HUDEP-2 (cell line): Measurements from ENCODE around the gene FAM241A.
"Not testable (repeated sequence)": the region's sequence is repeated elsewhere in the genome, so short reads cannot be mapped to it uniquely, and the experiment has no call there.

Experiments
- DNase-seq, 76 experiments: peaks; one replicate each; lab custom pipeline; 2025; ENCODE audit not compliant: unreplicated experiment in 76 of 76; lab: John Stamatoyannopoulos, UW

Gene FAM241A

DNA sequence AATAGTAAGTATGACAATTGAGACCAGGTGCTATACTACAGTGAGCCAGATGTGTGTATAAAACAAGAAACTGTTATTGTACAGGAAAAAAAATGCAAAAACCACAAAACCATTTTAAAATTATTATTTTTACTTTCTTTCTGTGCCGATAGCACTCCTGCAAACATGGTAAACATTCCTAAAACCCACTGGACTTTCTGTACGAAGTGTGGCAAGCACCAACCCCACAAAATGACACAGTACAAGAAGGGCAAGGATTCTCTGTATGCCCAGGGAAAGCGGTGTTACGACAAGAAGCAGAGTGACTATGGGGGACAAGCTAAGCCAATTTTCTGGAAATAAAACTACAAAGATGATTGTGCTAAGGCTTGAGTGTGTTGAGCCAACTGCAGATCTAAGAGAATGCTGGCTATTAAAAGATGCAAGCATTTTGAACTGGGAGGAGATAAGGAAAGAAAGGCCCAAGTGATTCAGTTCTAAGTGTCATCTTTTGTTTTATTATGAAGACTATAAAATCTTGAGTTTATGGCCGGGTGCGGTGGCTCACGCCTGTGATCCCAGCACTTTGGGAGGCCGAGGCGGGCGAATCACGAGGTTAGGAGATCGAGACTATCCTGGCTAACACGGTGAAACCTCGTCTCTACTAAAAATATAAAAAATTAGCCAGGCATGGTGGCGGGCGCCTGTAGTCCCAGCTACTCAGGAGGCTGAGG, 26.0 kb downstream of the FAM241A start:
- not testable (repeated sequence) for DNase-seq

DNA sequence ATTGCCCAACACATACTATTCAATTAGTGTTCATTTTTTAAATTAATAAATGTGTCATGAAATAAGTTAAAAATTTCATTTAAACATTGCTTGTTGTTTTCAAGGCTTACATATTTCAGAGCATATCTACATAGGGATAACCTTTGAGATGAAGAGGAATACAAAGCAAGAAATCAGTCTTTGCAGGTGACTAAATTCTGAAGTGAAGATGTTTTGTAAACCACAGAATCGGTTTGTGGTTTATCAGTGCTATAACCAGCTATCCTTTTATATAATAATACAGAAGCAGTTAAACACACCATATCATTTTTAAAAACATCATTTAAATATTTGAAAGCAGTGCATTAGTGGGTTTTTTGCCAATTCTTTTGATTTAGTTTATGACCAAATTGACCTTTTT, 26.9 kb downstream of the FAM241A start:
- no peak for DNase-seq

DNA sequence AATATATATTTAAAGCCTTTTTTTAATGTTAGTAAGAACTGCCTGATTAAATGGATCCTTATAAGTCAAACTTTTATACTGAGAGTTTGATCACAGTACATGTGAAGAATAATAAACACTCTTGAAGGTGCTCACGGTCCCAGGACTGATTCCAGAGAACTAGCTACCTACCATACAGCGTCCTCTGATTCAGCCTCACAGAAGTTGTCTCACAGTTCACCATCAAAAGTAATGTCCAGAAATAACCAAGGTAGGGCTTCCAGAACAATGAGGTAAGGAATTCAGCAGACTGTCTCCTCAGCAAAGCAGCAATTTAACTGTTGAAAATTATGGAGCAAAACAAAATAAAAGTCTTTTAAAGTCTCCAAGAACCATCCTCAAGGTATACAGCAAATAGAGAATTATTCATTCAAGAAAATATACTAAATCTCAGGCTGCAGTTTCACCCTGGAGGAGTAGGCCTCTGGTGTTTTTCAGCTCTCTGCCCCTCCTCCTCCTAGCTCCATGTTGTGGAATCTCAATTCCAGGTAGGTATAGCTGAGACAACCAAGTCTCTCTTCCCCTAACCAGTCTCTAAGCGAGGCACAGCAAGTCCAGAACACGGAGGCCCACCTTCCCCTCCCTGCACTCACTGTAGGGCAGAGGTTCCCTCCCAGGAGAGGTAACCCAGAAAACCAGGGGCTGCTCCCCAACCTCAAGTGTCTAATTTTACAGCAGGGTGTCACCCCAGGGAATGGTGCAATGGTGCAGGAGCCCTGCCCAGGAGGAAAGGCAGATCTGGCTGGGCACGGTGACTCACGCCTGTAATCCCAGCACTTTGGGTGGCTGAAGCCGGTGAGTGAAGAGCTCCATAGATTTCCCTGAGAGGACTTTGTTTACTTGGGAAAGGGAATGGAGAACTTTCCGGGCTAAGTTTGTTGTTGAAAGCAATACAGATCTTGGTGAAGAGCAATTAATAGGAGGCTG, 28.6 kb downstream of the FAM241A start:
- DNase-seq: no peak

DNA sequence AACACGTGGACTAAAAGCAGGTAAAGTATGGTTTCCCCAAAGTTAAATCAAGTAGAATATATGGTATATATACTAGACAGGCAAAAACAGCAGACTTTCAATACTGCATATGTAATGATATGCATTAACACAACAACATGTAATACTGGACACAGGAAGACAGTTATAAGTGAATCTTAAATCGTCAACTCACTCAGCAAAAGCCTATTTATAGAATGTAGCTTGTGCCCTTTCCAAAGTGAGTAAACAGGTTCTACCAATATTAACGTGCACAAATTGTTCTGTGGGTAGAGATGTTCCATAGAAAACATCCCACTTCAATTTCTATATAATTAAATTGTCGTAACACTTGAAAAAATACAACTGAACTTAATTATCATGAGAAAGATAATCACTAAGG, 30.6 kb downstream of the FAM241A start:
- DNase-seq: no peak

DNA sequence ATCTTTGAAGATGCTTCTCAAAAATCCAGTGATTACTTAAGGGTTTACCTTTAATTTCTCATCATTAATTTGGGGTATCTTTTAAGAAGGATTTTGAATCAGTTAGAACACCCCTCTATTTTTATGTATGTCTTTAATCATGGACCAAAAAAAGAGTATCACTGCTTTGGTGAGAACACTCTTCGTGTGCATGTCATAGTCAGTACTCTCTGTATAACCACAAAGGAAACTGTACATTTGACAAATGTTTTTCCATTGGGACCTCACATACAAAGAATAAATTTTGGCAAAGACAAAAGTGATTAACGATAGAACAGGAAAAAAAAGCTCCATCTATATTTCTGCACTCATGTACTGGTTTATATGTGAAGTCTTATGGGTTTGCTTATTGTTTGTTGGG, 31.3 kb downstream of the FAM241A start:
- DNase-seq: no peak

DNA sequence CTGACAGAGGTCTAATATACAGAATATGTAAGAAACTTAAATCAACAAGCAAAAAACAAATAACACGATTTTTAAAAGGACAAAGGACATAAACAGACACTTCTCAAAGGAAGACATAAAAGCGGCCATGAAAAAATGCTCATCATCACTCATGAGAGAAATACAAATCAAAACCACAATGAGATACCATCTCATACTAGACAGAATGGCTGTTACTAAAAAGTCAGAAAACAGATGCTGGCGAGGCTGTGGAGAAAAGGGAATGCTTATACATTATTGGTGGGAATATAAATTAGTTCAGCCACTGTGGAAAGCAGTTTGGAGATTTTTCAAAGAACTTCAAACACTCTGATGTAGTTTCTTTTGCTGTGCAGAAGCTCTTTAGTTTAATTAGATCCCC, 33.5 kb downstream of the FAM241A start:
- not testable (repeated sequence) for DNase-seq

DNA sequence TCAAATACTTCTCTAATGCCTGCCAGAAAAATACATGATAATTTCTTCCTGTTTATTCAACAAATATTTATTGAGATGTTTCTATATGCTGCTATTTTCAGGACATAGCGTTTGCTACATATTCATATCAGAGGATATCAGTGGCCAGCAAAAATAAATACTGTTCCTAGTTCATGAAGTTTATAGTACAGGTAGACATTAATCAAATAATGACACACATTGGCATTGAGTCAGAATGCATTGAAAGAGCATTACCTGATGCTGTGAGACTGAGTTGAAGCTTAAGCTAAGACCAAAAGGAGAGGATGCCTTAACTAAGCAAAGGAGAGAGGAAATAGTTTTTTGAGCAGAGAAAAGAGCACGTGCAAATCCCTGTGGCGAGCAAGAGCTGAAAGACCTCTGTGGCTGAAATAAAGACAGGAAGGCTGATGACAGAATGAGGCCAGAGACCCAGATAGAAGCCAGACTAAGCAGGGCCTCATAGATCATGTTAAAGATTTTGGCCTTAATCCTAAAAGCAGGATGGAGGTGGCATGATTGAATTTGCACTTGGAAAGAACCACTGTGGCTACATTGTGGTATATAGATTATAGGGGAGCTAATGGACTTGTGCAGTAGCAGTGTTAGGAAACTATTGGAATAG, 36.2 kb downstream of the FAM241A start:
- DNase-seq: no peak

DNA sequence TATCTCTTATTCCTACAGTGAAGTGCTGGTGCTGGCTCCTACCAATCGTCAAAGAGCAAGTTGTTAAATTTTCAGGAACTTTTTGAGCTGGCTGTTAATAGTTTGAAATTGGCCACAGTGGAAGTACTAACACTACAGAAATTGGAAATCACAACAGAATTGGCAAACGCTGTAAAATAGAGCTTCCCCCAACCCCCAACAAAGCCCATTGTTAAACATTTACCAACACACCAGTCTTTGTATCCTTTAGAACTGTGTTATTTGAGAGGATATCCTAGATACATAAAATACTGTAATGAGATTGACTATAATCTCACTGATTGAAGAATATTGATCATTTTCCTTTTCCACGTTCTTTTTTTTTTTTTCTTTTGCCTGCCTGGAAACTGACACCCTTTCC, 37.4 kb downstream of the FAM241A start:
- DNase-seq: no peak

DNA sequence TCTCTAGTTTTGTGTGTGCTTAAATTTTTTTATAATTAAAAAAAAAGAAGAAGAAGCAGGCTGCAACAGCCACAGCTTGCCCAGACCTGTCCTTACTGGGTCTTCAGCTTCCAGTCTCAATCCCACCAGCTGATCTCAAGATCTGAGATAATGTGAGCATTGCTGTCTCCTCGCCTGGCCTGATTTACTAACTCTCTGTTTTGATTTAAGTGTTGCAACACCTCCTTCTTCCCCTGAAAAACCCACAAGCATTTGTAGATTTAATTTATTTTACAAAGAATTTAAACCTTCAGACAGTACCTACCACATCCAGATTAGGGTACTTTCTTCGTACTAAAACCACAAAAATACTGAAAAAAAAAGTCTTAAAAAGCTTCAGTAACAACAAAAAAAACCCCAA, 38.0 kb downstream of the FAM241A start:
- no peak for DNase-seq

DNA sequence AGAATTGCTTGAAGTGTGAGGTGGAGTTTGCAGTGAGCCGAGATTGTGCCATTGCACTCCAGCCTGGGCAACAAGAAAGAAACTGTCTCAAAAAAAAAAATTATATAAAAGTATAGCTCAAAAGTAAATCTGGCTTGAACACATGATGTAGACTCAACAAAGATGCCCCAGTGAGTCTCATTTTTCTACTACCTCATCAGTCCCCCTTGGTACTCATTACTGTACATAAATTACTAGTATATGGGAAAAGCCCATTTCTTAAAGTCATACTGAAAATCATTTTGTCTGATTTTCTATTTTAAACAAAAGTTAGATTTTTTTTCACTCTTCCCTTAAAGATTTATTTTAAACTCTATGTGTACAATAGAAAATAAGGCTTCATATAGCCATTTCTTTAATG, 39.2 kb downstream of the FAM241A start:
- no peak for DNase-seq

DNA sequence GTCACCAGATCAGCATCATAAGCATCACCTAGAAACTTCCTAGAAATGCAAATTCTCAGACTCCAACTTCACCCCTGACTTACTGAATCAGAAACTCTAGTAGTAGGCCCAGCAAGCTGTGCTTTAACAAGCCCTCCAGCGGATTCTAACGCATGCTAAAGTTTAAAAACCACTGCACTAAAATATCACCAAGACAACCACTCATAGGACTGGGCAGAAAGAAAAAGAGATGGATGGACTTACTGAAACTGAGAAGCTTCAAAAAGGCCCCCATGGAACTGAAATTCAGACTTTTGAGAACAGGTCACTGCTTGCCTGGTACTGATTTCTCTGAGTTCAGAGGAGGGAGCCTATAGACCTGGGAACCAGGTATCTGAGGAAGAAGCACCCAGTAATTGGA, 40.1 kb downstream of the FAM241A start:
- DNase-seq: no peak

DNA sequence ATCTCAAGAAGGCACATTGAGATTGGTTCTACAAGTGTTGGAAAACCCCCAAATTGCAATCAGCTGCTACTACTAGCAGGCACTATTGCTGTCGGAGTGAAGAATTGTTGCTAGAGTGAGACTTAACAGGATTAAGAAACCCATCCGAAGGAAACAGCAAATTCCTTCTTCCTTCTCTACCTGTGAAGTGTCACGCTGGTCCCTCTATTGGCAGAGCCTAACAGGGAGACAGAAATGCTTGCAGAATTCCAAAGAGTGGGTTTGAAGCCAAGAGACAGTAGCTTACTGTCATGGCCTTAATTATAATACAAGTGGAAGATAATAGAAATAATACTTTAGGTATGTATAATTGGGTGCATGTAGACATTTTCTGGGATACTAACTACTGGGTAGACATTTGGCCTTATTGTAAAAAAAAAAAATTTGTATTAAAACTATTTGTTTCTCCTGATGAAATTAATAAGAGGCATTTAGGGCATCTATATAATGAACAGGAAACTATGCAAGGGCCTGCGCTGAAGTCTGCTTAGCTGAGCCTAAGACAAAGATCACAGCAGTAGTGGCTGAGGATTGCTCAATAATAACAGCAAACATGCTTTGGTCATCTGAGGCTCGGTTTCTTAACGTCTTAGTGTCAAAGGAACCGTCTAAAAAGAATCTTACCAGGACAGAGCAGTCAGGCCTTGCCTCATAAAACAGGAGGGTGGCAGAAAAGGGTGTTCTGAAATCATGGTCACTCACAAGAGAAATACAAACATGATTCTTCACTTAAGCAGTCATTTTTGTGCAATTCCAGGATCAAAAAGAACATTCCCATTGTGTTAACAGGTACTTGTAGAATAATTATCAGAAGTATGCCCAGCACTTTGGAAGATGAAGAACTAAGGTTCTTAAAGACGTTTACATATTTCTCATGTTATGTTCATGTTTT, 40.8 kb downstream of the FAM241A start:
- DNase-seq: no peak

DNA sequence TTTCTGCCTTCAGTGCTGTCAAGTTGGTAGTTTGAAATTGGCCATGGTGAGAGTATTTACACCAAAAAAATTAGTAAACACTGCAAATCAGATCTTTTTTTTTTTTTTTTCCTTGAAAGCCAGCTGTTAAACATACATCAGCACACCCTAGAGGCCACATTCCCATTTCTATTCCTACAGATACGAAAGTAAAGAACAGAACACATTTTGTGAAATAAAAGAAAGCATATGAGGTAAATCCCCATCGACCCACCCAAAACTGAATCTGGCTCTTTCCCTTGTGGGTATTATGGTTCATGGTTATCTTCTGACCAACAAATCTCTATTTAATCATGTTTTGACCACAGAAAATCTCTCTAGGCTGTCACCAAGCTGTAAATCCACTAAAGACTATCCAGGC, 44.5 kb downstream of the FAM241A start:
- DNase-seq: no peak

DNA sequence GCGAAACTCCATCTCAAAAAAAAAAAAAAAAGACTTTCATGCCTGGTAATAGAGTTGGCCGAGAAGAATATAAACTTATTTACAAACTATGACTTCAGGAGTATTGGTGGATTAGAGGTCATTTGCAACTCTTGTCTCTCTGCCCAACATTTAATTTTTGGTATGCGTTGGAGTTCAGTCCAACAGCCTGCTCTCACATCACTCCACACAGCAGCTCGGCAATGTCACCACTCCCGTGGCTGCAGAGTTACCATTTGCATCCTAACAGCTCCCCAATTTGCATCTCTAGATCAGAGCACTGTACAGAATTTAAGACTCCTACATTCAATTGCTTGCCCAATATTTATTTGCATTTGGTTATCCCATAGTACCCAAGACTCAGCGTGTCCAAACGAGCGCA, 45.4 kb downstream of the FAM241A start:
- no peak for DNase-seq

DNA sequence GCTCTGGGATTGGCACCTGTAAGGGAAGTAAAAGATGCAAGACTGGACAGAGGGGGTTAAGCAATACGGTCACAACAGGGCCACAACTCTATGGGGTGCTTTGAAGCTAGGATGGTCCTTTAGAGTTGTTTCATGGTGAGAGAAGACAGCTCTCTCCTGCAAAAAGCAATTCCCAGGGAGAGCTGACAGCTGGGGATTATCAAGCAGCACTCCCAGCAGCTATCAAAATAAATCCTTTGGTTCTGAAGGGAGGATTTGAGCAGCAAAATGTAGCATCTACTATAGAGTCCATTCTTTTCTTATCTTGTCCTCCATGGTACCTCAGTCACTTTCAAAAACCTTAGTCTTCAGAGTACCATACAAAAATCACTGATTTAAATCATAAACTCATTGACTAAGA, 51.2 kb downstream of the FAM241A start:
- no peak for DNase-seq

DNA sequence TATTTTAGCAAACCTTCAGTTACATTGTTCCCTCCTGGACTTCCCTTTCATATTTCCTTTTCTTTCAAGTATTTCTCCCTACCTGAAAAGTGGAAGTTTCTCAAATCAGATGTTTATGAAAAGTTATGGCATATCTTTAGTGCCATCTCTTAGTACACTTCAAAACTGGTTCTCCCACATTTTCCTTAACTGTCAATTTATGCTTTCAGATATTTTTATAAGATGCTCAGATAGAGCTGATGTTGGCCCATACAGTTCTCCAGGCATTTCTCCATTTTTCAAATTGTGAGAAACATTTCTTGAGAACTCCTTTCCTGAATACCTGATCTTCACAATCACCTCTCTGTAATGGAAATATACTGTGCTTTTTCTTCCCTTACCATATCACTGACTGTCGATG, 53.8 kb downstream of the FAM241A start:
- DNase-seq: no peak

DNA sequence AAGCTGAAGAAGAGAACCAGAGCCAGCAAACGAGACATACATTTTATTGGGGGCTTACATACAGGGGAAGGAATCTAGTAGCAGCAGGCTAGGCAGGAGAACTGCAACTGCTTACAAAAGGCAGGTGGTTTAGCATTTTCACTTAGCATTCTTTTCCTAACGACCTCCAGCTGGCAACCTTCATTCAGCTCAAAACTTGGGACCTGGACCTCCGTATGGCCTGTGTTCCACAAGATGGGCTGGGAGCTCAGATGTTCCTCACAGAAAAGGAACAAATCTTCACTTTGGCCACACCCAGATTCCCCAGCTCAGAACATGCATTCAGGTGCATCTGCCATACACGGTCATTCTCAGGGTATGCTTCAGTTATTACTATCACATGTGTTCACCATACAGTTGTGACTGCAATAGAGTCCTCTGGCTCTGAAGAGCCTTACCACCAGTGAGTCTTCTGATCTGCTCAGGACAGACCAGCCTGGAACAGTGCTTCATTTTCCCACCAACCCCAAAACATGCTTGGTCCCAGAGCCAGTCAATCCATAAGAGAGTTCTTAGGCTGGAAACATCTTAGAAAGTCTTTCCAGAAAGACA, 56.8 kb downstream of the FAM241A start:
- no peak for DNase-seq

DNA sequence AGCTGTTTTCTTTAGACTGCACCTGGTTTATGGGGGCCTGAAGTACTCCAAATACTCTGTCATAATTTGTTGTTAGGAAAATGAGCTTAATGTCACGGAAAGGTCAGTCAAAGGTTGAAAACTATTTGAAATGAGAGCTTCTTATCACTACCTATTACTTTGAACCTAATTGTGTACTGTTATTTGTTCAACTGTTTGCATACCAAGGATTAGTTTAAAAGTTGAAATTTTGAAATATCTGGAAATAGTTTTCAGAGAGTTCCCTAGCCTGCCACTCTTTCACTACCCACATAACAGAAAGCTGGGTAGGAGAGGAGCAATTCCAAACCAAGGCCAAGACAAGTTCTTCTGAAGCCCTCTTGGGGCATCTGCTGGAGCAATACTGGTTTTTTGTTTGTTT, 58.3 kb downstream of the FAM241A start:
- no peak for DNase-seq

DNA sequence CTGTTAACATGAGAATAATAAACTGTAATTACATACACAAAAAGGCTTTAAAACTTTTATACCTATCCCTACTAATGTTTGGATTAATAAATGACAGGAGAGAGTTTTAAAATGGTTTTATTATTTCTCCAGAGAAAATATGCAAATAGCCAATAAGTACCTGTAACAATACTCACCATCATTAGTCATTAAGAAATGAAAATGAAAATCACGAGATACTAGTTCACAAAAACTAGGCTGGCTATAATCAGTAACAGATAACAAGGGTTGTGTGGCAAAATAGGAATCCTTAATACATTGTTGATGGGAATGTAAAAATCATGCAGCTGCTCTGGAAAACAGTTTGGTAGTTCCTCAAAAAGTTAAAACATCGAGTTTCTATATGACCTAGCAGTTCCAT, 61.2 kb downstream of the FAM241A start:
- no peak for DNase-seq
